A549 (cell line): ENCODE measurements around the gene DTNB.

Source experiments
- CTCF ChIP-seq: fragments of >200 bp; sonication (Bioruptor Twin); formaldehyde crosslinking; IDR thresholded peaks from 3 replicates; pipeline ENCODE4 v1.5.1; 2016
- EP300 ChIP-seq, 2 experiments: fragments of >200 bp; sonication (Bioruptor Twin); formaldehyde crosslinking; IDR thresholded peaks; 2 replicates in 1 of 2; 3 replicates in 1 of 2; pipeline ENCODE4 v1.6.1; 2016 to 2017
- MAZ ChIP-seq: fragments of 150-350 bp; IDR thresholded peaks from 2 replicates; pipeline ENCODE4 v1.6.1; 2014; ENCODE audit warnings: antibody characterized with exemption, low read depth, low read length, borderline replicate concordance
- NPAS2 ChIP-seq: fragments of 250-450 bp; sonication (Bioruptor Pico); IDR thresholded peaks from 2 replicates; pipeline ENCODE4 v1.8.0; 2022; ENCODE audit warnings: mild to moderate bottlenecking, moderate library complexity, borderline replicate concordance
- POLR2A ChIP-seq: IDR thresholded peaks from 2 replicates; pipeline ENCODE4 v1.6.1; 2012; ENCODE audit warnings: mild to moderate bottlenecking, low read length
- RNF2 ChIP-seq: fragments of 200-600 bp; sonication (generic); IDR thresholded peaks from 2 replicates; pipeline ENCODE4 v1.6.1; 2016; ENCODE audit warnings: low read depth, mild to moderate bottlenecking, antibody characterized with exemption, moderate library complexity, borderline replicate concordance
- SMC3 ChIP-seq: fragments of >200 bp; sonication (Bioruptor Twin); formaldehyde crosslinking; IDR thresholded peaks from 3 replicates; pipeline ENCODE4 v1.6.1; 2018; ENCODE audit warnings: inconsistent platforms
- USF2 ChIP-seq: fragments of 450-650 bp; IDR thresholded peaks from 2 replicates; pipeline ENCODE4 v1.6.1; 2014; ENCODE audit warnings: antibody characterized with exemption

- TF ChIP-seq CTCF: no peak
- no peak for TF ChIP-seq POLR2A
- TF ChIP-seq MAZ: no peak
- TF ChIP-seq SMC3: no peak
- no peak for TF ChIP-seq EP300 (IDR thresholded peaks at IDR 0.05)
- no peak for TF ChIP-seq NPAS2 (CRISPR knock-in tag)
- TF ChIP-seq RNF2: no peak
- TF ChIP-seq USF2: no peak
Measured at GRCh38 chr2:25462021-25462420, 211.4 kb downstream of the DTNB start.
